Measurements from ENCODE around the gene SLC25A21.

Gene SLC25A21

DNA sequence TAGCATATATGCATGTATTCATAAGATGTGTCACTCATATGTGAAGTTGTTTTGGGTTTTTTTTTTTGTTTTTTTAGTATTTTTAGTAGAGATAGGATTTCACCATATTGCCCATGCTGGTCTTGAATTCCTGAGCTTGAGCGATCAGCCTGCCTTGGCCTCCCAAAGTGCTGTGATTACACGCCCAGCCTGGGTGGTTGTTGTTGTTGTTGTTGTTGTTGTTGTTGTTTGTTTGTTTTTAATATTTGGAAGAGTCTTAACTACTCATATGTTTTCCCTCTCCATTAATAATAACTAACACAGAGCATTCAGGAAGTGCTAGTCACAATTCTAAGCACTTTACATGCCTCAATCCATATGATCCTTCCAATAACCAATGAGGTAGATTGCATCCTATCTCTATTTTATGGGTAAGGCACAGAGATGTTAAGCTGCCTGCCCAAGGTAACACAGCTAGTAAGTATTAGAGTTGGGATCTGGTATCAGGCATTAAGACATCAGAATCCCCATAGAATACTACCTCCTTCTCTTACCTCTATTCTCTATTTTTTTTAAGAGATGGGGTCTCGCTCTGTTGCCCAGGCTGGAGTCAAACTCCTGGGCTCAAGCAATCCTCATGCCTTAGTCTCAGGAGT lies 27.6 kb downstream of the SLC25A21 start:
- DNase-seq (ENCODE audit: low read depth in 1 of 2, low spot score in 1 of 2): no peak

- no peak for DNase-seq (ENCODE audit: low read depth in 1 of 2, low spot score in 1 of 2)
These were observed 28.9 kb downstream of the SLC25A21 start for GRCh38 chr14:37143475-37143874.

DNA sequence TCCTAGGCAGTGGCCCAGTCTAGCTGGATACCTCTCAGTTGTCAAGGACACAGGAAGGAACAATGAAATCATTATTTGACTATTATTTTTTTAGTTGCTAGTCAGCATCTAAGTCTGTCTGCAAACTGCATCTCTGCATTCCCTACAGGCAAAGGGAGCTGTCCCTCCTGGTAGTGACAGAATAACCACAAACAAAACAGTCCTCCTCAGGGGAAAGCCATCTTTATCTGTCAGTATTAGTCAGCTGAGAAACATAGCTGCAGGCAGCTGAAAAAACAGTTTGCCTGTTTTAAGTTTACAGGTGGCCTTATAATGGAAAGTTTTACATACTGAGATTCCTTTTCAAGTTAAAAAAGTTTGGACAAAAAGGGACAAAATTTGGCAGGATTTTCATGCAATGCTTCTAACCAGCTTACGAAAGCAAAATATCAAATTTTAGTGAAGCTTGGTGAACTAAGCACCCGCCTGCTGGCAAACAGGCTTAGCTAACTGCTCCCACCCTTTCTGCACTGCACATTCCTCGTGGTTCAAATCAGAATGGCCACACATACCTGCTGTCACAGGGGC lies 29.5 kb downstream of the SLC25A21 start:
- DNase-seq (ENCODE audit: low read depth in 1 of 2, low spot score in 1 of 2): no peak

- no peak for DNase-seq (ENCODE audit: low read depth in 1 of 2, low spot score in 1 of 2)
These were observed 32.2 kb downstream of the SLC25A21 start for GRCh38 chr14:37140176-37140575.

- no peak for DNase-seq (ENCODE audit: low read depth in 1 of 2, low spot score in 1 of 2)
These were observed 32.7 kb downstream of the SLC25A21 start for GRCh38 chr14:37139710-37140109.

DNA sequence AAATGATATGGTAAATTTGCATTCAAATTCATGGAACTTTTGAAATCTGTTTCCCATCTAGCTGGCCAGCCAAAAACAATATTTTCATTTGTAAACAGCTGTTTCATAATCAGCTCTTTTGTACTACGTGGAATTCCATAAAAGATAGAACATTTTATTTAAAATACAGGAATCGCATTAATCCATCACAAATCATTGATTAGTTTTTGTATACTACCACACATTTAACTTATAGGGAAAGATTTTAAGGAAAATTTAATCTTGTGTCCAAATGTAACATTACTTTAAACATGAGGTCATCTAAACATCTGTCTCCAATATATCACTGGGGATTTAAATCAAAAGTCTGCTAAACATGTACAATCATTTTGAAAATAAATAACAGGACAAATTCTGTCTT lies 33.5 kb downstream of the SLC25A21 start:
- no peak for DNase-seq (ENCODE audit: low read depth in 1 of 2, low spot score in 1 of 2)

GRCh38 chr14:37133284-37133913 lies 39.0 kb downstream of the SLC25A21 start:
- no peak for DNase-seq (ENCODE audit: low read depth in 1 of 2, low spot score in 1 of 2)

DNA sequence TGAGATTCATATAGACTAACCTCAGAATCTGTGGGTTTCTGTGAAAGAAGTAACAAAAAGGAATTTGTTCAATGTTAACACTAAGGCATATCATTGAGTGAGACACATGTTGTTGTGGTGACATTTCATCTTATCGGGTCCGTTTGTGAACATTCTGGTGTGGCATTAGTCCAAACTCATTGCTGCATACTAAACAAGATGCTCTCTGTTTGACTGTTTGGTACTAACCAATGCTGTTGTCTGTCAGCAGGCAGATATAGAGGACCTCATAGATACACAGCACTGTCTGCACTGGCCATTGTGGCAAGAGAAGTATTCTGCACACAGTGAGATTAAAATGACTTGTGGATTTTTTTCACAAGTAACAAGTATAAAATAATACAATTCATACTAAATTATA lies 41.2 kb downstream of the SLC25A21 start:
- DNase-seq (ENCODE audit: low read depth in 1 of 2, low spot score in 1 of 2): no peak

GRCh38 chr14:37129047-37129446 lies 43.4 kb downstream of the SLC25A21 start:
- DNase-seq (ENCODE audit: low read depth in 1 of 2, low spot score in 1 of 2): no peak

GRCh38 chr14:37124614-37125013 lies 47.8 kb downstream of the SLC25A21 start:
- no peak for DNase-seq (ENCODE audit: low read depth in 1 of 2, low spot score in 1 of 2)

- no peak for DNase-seq (ENCODE audit: low read depth in 1 of 2, low spot score in 1 of 2)
These were observed 49.3 kb downstream of the SLC25A21 start for GRCh38 chr14:37122919-37123639.

DNA sequence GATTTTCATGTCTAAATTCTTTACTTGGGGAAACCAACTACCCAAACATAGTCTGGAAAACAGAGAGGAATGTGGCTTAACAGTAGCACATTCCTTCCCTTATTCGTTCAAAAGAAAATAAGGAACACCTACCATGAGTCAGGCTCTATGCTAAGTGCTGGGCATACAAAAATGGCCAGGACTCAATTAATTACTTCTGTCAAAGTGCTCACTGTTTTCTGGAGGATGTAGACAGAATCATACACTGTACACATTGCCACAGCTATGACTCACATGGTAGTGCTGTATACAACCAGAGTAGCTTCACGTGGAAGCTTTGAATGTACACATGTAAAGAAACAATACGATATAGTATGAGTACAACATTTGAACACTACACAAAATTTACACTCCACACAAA lies 50.1 kb downstream of the SLC25A21 start:
- no peak for DNase-seq (ENCODE audit: low read depth in 1 of 2, low spot score in 1 of 2)

DNA sequence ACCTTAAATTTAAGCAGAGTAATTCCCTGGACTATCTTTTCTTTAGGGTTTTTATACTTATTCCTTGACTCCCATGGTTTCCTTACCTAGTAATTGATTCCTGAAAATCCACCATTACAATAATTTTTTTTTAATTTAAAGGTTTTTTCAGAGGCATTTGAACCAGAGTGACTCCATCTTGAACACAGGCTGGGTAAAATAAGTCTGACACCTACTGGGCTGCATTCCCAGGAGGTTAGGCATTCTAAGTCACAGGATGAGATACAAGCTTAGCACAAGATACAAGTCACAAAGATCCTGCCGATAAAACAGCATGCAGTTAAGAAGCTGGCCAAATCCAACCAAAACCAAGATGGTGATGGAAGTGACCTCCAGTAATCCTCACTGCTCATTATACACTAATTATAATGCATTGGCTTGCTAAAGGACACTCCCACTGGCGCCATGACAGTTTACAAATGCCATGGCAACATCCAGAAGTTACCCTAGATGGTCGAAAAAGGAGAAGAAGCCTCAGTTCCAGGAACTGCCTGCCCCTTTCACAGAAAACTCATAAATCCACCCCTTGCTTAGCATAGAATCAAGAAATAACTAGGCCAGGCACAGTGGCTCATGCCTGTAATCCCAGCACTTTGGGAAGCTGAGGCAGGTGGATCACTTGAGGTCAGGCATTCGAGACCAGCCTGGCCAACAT lies 53.6 kb downstream of the SLC25A21 start:
- no peak for DNase-seq (ENCODE audit: low read depth in 1 of 2, low spot score in 1 of 2)

GRCh38 chr14:37116933-37117849 lies 55.2 kb downstream of the SLC25A21 start:
- no peak for DNase-seq (ENCODE audit: low read depth in 1 of 2, low spot score in 1 of 2)

GRCh38 chr14:37115406-37115805 lies 57.0 kb downstream of the SLC25A21 start:
- no peak for DNase-seq (ENCODE audit: low read depth in 1 of 2, low spot score in 1 of 2)

- DNase-seq (ENCODE audit: low read depth in 1 of 2, low spot score in 1 of 2): no peak
These were observed 57.8 kb downstream of the SLC25A21 start for GRCh38 chr14:37114559-37114958.

DNA sequence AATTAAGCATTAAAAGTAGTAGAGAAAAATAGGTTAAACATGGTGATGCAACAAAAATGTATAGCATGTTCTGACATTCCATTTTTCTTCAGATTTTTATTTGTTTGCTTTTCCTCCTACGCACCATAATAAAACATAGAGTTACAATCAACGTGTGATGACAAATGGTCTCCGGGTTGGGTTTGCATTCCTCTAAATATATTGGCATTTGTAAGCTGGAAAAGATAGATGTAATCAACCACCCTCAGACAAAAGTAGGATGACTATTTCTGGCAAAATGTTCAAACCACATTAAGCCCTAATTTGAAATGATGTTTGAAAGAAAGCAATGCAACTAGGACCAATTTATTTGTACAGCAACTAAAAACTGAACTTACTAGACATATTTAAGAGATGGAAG lies 58.4 kb downstream of the SLC25A21 start:
- no peak for DNase-seq (ENCODE audit: low read depth in 1 of 2, low spot score in 1 of 2)

DNA sequence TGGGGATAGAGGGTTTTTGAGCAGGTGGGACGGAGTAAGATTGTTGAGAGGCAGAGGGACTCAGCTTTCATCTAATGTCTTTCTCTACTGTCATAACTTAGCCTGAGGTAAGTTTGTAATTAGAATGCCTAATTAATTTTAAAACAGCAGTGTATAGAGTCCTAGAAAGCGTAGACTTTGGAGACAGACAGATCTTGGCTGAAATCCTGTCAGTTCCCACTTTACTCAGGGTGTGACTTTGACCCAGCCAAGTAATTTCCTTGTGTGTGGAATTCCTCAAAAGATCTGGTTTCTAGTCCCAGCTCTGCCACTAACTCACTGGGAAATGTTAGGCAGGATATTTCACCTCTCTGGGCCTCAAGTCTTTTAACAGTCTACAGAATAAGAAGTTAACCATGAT lies 74.3 kb downstream of the SLC25A21 start:
- no peak for DNase-seq (ENCODE audit: low read depth in 1 of 2, low spot score in 1 of 2)

DNA sequence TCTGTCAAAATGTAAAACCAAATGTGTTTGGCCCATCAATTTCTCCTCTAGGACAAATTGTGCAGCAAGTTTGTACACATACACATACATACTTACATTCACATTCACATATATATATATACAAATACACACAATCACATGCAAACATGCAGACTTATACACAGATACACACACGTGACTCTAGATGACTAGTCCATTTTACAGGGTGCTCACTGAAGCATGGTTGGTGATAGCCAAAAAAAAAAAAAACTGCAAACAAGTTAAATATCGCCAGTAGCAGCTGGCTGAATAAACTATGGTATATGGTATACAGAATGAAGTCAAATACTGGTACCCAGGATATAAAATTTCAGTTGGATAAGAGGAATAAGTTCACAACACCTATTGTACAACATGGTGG lies 77.9 kb downstream of the SLC25A21 start:
- DNase-seq (ENCODE audit: low read depth in 1 of 2, low spot score in 1 of 2): no peak

GRCh38 chr14:37093364-37093763 lies 79.0 kb downstream of the SLC25A21 start:
- no peak for DNase-seq (ENCODE audit: low read depth in 1 of 2, low spot score in 1 of 2)

GRCh38 chr14:37091651-37092050 lies 80.8 kb downstream of the SLC25A21 start:
- DNase-seq (ENCODE audit: low read depth in 1 of 2, low spot score in 1 of 2): no peak

Data from stimulated activated CD4-positive, alpha-beta T cell treated with anti-CD3 and anti-CD28 coated beads, Interleukin-15, amount 100 ng/mL, for 1 hour (primary cell).